NCI-H748 treated with DMSO at 0.1 percent for 48 hours (cell line): Measurements from ENCODE around the gene VPS9D1.
A peak's percentile ranks its signal among the peaks of the same experiment; 100 is the strongest.
"Not testable (repeated sequence)": the region's sequence is repeated elsewhere in the genome, so short reads cannot be mapped to it uniquely, and the experiment has no call there.

Source experiments
- DNase-seq: peaks from one replicate; lab custom pipeline; 2025; lab: John Stamatoyannopoulos, UW

Gene VPS9D1

DNA sequence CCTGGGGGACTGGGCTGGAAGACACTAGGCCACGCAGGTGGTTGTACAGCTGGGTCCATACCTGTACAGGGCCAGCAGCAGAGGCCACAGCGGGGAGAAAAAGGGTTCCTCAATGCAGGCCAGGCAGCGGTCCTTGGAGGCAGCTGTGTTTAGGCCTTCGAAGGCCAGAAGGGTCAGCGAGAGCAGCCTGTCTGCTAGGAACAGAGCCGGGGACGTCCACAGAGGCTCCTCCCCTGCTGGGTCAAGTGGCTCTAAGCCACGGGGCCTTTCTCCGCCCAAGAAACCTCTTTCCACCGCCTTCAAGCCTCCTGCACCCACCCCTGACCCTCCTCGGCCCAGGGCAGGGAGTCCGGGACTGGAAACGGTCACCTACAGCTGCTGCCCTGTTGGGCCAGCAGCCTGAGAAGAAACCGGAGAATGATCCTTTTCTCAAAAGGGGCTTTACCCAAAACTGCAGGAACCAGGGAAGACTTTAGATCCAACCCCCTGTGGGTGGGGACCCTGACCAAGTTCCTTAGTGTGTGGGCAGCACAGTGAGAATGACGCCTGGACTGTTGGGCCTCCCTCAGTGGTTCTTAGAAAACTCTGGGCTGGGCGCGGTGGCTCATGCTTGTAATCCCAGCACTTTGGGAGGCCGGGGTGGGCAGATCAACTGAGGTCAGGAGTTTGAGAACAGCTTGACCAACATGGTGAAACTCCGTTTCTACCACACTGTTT, 10.8 kb downstream of the VPS9D1 start:
- no peak for DNase-seq

DNA sequence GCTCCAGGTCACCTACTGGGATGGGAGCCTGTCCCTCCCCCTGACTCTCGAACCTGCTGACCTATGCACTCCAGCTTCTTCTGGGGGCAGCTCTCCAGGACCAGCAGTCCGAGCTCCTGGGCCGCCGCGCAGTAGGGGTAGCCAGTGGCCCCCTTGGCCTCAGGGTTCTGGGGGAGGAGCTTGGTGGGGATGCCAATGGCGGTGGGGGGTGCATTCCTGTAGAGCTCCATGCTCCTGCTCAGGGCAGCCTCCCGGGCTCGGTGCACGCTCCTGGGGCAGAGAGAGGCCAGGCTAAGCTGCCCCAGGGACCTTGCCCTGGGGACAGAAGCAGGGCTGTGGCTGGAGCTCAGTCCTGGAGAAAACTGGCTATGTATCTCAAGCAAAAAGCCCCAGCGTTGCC, 11.5 kb downstream of the VPS9D1 start:
- DNase-seq: no peak

DNA sequence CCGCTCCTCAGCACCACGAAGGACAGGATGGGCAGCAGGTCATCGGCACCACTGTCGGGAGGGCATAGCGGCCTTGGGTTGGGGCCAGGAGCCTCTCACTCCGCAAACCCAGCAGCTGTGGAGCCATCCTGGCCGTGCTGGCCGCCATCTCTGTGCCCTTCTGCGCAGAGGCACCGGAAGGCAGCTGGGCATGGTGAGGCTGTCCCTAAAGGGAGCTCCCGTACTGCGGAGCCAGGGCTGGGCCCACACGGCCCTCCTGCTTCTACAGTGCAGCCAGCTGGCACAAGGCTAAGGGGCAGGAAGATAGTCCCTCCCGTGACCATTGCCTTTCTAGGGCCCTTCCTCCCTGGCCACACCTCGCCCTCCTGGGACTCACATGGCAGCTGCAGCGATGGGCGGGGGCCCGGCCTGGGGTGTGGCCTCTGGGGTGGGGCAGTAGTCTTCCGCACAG, 12.2 kb downstream of the VPS9D1 start:
- no peak for DNase-seq

DNA sequence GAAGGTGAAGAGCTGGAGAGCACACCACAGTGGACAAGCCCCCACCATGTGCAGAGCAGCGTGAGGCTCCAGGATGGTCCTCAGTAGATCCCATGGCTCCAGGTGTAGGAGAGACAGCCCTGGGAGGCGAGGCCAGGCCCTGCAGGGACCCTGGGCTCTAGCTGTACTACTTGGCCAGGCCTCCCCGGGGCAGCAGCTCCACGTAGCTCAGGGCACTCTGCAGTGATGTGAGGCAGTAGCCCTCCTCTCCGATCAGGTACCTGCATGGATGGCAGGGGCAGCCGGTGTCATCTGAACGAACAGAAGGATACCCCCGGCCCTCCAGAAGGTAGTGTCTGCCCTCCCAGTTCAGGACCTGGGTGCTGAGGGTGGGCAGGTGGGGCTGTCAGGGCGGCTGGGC, 13.0 kb downstream of the VPS9D1 start:
- no peak for DNase-seq

DNA sequence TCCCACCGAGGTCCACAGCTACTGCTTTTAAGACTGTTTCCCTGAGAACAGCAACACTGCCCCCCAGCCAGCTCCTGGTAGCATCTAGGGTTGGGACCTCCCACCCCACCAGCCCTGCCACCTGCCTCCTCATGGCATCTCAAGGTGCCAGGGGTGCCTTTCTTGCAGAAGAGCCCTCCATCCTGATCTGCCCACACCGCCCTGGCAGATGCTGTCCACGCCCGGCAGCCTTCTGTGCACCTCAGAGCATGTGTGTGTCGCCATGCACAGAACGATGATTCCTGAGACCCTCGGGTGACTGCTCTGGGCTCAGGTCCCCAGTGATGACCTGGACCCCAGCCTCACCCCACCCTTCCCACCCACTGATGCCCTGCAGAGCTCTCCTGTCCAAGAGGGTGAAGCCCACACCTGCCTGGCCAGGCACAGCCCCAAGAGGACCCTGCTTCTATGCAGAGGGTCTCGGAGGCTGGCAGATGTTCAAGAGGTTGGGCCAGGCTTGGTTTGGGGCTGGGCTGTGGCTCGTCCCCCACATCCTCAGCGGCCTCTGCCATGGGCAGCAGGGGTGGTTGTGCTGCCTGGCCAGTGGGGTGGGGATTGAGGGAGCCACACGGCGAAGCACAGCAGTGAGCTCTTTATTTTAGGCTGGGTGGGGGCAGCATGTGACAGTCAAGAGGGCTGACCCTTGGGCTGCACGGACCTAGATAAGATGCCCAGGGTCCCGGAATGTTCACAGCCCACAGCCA, 14.0 kb downstream of the VPS9D1 start:
- DNase-seq: no peak

DNA sequence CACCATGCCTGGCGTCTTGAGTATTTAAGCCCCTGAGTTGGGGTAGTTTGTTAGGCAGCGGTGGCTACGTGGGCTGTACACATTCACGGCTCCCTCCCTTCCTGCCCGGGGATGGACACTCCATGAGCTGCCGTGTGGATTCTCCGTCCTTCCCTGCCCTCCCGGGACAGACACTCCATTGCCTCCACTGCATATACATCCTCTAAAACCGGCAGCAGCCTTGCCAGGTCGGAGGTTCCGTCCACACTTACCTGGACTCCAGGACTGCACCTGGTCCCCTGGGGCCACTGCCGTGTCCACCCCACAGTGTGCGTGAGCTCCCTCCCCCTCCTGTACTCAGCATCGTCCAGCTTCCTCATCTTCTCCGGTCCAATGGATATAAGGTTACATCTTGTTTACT, 15.7 kb downstream of the VPS9D1 start:
- DNase-seq: no peak

DNA sequence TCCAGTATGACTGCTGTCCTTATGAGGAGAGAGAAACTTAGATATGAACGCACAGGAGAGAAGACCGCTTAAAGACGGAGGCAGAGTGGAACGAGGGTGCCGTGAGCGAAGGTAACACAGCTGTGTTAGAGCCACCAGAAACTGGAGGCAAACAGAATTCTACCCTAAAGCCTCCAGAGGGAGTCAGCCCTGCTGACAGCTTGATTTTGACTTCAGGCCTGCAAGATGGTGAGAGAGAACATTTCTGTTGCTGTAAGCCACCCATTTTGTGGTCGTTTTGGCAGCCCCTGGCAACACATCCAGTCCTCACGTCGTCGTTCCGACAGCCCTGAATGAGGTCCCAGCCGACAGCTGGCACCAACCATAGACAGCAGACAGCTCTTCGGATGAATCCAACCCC, 16.4 kb downstream of the VPS9D1 start:
- no peak for DNase-seq

DNA sequence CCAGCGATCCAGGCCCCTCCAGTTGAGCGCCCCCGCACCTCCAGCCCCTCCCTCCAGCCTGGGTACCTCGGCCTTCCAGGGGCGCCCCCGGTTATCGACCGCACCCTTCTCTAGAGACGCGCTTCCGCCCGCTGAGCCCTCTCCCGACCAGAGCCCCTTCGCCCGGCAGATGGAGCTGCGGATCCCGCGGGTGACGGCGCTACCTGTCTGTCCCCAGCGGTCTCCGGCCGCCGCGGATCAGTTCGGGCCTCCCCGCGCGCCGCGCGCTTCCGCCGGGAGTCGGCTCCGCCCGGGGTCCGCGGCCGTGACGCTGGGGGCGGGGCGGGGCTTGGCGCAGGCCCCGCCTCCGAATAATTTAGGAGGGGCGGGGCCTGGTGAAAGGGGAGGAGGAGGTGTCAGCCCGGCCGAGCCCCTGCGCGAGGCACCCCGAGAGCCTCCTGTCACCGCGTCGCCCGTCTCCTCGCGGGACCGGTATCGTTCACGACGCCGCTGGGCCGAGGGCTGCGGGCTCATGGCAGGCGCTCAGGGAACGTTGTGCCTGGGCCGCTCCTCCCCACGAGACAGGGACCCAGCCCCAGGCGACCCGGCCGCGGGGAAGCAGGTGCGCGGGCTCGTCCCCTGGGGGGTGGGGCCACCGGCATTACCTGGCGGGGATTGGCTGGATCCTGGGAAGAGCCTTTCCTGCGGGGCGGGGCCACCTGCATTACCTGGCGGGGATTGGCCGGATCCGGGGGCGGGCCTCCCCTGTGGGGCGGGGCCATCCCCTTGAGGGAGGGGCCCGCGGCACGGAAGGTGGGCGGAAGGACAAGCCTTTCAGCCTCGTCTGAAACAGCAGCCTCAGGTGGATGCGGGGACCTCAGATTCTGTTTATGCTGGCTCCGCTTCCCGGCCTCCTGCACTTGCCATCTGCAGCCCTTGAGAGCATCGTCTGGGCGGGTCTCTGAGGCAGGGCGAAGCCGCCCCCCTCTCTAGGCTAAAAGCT, 19.0 kb downstream of the VPS9D1 start, which contains the start of gene SPATA2L:
SPATA2L (minus strand) TSS at position 281 of the 982 bp plus-strand sequence. CDS start 473 bp downstream, outside the sequence.
- peak; percentile 81 for DNase-seq

DNA sequence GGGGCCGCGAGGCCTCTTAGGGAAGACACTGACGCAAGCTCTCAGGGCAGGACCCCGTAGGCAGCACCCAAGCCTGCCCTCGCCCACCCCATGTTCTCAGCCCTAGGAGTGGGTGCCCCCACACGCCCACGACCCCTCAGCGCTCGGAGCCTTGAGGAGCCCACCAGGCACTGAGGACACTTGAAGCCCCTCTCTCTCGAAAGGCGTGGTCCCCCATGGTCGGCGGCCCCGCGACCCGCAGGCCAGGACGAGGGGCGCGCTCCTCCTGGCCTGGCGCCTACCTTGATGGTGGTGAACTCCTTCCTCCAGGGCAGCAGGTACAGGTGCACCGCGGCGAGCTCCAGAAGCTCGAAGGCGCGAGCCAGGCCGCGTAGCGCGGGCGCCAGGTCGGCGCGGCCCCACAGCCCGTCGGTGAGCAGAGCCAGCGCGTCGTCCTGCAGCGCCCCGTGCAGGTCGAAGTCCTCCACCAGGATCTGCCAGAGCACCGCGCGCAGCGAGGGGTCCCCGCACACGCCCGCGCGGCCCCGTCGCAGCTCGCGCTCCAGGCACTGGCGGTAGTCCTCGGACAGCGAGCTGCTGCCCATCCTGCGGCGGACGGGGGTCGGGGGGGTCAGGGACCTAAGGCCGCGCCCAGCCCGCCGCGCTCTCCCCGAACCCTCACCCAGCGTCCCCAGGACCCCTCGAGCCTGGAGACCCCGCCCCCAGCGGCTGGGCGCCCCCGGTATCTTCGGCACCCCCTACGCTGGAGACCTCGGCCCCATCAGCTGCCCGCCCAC, 19.9 kb downstream of the VPS9D1 start:
- DNase-seq: no peak

DNA sequence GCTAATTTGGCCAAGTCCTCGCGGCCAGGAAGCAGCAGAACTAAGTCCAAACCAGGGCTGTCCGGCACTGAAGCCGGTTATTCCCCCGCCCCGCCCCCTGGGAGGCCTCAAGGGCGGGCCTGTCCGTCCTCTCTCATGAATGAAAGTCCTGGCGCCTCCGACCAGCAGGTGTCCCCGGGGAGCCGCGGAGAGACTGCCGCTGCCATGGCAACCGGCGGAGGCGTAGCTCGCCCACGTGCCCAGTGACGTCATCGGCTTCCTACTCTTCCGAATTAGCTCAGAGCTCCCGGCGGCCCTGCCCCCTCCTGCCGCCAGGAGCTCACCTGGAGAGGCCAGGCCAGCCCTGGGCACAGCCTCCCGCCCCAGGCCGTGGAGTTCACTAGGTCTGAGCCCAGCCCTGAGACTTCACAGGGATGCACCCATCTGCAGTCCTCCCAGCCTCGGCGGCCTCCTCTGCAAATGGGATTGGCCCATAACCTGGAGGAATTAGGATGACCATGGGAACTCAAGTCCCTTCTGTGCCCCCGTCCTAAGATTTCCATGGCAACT, 20.5 kb downstream of the VPS9D1 start:
- DNase-seq: peak; percentile 92

DNA sequence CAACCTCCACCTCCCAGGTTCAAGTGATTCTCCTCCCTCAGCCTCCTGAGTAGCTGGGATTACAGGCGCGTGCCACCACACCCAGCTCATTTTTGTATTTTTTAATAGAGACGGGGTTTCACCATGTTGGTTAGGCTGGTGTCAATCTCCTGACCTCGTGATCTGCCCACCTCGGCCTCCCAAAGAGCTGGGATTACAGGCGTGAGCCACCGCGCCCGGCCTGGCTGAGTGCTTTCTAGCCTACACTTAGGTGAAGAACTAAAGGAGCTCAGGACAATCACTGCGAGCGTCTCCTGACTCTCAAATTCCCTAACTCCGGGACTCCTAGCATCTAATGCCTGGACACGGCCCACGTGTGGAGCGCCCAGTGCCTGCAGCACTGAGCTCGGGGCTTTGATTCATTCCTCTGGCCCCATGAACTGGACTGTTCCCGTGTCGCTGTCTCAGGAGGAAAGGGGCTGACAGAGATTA, 21.0 kb downstream of the VPS9D1 start:
- not testable (repeated sequence) for DNase-seq

DNA sequence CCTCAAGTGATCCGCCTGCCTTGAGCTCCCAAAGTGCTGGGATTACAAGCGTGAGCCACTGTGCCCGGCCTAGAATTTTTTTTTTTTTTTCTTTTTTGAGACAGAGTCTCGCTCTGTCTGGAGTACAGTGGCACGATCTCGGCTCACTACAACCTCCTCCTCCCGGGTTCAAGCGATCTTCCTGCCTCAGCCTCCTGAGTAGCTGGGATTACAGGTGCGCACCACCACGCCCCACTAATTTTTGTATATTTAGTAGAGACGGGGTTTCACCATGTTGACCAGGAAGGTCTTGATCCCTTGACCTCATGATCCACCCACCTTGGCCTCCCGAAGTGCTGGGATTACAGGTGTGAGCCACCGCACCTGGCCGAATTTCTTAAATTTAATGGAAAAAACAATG, 22.0 kb downstream of the VPS9D1 start:
- DNase-seq: not testable (repeated sequence)

DNA sequence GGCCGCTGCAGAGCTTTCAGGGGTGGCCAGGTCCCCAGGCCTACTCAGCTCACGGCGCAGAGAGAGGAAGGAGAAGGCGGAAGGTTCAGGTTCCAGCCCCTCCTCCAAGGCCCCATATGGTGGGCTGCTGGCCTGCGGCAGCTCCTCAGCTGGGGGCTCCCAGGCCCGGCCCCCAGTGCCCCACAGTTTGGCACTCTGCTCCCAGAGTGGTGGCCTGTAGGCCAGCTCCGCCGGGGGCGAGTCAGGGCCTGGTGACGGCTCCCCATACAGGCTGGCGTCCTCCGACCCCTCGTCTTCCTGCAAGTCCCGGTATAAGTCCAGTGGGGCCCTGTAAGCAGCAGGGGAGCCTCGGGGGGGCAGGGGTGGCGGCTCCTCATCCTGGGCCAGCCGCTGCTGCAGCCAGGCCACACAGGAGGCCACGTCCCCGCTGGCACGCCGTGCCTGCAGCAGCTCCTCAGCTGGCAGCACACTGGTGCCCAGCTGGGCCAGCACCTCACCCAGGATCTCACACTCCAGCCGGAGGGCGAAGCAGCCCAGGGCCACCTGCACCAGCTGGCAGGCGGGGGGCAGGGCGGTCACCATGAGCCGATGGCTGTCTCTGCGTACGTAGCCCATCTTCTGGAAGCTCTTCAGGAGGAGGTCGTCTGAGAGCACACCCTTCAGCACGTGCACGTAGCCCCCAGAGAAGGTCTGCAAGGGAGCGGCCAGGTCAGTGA, 22.9 kb downstream of the VPS9D1 start:
- no peak for DNase-seq

DNA sequence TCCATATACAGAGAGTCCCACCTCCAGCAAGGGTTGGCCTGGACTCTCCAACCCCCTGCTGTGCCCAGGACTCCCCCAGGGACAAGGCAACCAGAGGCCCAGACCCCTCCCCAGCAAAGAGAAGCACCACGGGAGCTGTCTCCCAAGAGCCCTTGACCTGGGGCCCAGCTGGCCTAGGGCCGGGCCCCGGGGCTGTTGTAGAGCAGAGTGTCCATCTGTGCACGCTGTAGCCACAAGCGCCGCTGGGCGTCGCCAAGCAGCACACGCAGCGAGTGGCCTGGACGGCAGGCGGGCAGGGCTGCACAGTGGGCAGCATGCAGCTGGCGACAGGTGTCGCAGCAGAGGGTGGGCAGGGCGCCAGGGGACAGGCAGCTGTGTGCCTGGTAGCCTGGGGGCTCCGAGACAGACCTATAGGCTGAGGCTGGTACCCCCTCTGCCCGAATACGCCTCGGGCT, 23.5 kb downstream of the VPS9D1 start:
- no peak for DNase-seq

DNA sequence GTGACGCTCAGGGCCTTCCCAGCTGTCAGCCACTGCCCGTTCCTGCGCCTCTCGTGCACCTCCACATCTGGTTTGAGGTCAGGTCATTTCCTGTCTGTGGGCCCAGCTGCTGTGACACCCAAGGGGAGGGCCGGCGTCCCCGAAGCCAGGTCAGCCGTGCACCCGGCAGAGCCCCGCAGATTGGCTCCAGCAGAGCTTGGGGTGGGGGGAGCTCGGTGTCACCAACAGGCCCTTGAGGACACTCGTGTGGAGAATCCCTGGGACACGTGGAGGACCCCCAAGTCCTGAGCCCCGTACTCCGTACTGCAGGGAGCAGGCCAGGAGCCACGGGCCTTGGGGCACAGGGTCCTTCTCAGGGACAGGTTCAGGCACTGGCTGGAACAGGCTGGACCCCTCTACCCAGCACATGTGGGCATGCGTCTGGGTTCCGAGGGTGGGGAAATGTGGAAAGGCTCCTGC, 24.0 kb downstream of the VPS9D1 start:
- no peak for DNase-seq

DNA sequence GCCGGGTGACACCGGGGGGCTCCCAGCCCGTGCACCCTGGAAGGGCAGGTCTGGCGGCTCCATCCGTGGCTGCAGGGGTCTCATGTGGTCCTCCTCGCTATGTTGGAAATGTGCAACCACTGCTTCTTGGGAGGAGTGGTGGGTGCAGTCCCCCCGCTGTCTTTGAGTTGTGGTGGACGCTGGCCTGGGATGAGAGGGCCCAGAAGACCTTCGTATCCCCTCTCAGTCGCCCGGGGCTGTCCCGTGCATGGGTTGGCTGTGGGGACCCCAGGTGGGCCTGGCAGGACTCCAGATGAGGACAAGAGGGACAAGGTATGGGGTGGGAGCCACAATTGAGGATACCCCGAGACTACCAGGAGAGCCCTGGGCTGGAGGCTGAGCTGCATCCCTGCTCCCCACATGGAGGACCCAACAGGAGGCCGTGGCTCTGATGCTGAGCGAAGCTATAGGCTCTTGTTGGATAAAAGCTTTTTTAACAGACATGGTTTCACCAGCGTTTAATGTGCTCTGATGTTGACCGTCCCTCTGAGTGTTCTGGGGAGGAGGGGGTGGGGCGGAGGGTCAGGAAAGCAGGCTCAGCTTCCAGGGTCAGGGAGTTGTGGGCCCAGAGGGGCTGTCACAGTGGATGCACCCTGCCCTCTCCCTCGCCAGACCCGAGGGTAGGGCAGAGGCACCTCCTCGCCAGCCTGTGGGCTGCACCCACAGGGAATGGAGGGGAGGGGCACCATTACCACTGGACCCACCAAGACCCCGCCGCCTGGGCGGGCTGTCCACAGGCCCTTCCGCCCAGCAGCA, 24.6 kb downstream of the VPS9D1 start:
- no peak for DNase-seq

DNA sequence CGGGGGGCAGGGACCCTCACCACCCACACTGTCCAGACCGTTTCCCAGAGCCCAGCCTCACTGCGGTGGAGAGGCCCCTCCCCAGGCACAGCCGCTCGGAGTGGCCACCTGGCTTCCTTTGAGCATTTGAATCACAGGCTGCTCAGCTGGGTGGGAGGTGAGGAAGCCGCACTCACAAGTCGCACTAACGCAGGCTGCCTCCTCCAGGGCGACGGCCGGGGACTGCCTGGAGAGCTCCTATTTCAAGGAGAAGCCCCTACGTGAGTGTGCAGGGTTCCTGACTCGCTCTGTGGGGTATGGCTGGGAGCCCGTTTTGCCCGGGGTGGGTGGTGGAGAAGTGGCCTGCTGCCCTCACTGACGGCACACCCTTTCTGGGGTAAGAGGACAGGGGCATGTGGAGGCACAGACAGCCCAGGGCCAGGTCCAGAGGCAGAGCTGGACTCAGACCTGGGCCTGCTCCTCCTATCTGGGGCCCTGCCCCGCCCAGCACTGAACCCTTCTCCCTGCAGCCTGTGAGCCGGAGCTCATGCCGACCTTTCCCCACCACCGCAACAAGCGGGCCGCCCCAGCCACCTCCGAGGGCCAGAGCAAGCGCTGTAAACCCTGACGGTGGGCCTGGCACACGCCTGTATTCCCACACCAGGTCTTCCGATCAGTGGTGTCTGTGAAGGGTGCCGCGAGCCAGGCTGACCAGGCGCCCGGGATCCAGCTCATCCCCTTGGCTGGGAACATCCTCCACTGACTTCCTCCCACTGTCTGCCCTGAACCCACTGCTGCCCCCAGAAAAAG, 25.4 kb downstream of the VPS9D1 start:
- no peak for DNase-seq

DNA sequence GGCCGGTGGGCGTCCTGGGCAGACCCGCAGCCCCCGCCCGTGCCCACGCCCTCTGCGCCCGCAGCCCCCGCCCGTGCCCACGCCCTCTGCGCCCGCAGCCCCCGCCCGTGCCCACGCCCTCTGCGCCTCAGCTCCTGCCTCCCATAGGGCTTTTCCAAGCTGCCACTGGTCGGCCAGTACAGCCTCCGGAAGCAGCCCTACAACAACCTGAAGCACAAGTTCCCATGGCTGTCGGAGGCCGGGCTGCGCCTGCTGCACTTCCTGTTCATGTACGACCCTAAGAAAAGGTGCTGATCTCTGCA, 26.0 kb downstream of the VPS9D1 start:
- not testable (repeated sequence) for DNase-seq
